ENCODE measurements around the gene MAN2A1. TPM values are rescaled to one million over a fixed set of nuclear protein-coding genes. Genes with fewer than 3 reads are reported as not detected.

Gene MAN2A1
- polyA plus RNA-seq, 3 donors, result 17.0 to 23.0 (median 20.1) TPM

- Histone ChIP-seq H3K27ac (ENCODE audit: low read depth in 1 of 2, low read length in 2 of 2) (no peak overlapping the region), H3K4me1 (ENCODE audit: control insufficient read depth in 1 of 2, insufficient read depth in 2 of 2, low read length in 2 of 2) (no peaks in the 10 kb centered on the region), H3K9me3 (replicated peaks in 1 of 2; ENCODE audit: control insufficient read depth in 1 of 2, insufficient read depth in 1 of 2, low read length in 2 of 2) (no peaks in the 10 kb centered on the region), H3K36me3 (replicated peaks in 1 of 2; ENCODE audit: control insufficient read depth in 1 of 2, insufficient read depth in 2 of 2, low read length in 2 of 2) (no peaks in the 10 kb centered on the region), H3K9ac (ENCODE audit: insufficient read depth, low read length, poor library complexity, severe bottlenecking) (no peak overlapping the region), H3K79me2 (ENCODE audit: insufficient read depth, low read length) (no peaks in the 10 kb centered on the region), H2AFZ (ENCODE audit: insufficient read depth, low read depth, low read length, poor library complexity, severe bottlenecking) (no peak overlapping the region), H4K20me1 (ENCODE audit: insufficient read depth, low read length) (no peaks in the 10 kb centered on the region), H3K27me3 (ENCODE audit: control insufficient read depth in 2 of 2, insufficient read depth in 2 of 2, low read length in 2 of 2) (no peaks in the 10 kb centered on the region), H3K4me3 (replicated peaks in 1 of 3; ENCODE audit: low read depth in 2 of 3, low read length in 3 of 3) (no peak overlapping the region), H3K4me2 (replicated peaks; ENCODE audit: extremely low read depth, low read length, poor library complexity, severe bottlenecking) (no peak overlapping the region)
- no CpG with 5 or more reads among the region's 4 CpGs for WGBS (ENCODE audit: insufficient coverage)
- Mint-ChIP-seq H3K27me3 (ENCODE audit: low read depth in 3 of 3) (peaks cover 0 to 2% (median 0%) of the 10 kb centered on the region in 3 donors), H3K4me1 (peaks cover 8% of the 10 kb centered on the region), H3K36me3 (no peaks in the 10 kb centered on the region), H3K9me3 (no peaks in the 10 kb centered on the region), H3K4me3 (no peak overlapping the region), H3K27ac (peak overlapping the region in 1 of 7 donors; percentile 63)
- DNase-seq, result no peak
- intact Hi-C loops (cut with micrococcal nuclease), result no loop called here
- TF ChIP-seq, protein P1, sequence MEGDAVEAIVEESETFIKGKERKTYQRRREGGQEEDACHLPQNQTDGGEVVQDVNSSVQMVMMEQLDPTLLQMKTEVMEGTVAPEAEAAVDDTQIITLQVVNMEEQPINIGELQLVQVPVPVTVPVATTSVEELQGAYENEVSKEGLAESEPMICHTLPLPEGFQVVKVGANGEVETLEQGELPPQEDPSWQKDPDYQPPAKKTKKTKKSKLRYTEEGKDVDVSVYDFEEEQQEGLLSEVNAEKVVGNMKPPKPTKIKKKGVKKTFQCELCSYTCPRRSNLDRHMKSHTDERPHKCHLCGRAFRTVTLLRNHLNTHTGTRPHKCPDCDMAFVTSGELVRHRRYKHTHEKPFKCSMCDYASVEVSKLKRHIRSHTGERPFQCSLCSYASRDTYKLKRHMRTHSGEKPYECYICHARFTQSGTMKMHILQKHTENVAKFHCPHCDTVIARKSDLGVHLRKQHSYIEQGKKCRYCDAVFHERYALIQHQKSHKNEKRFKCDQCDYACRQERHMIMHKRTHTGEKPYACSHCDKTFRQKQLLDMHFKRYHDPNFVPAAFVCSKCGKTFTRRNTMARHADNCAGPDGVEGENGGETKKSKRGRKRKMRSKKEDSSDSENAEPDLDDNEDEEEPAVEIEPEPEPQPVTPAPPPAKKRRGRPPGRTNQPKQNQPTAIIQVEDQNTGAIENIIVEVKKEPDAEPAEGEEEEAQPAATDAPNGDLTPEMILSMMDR (IDR thresholded peaks at IDR 0.05), result no peak
These were observed 20.9 kb upstream of the MAN2A1 start for GRCh38 chr5:109668668-109669422.

- Mint-ChIP-seq H3K4me1 (peaks cover 8% of the 10 kb centered on the region), H3K36me3 (no peaks in the 10 kb centered on the region), H3K27ac (no peak overlapping the region), H3K9me3 (no peaks in the 10 kb centered on the region), H3K4me3 (no peak overlapping the region), H3K27me3 (ENCODE audit: low read depth in 3 of 3) (no peaks in the 10 kb centered on the region)
- H3K36me3 ChIP-seq (replicated peaks in 1 of 2; ENCODE audit: control insufficient read depth in 1 of 2, insufficient read depth in 2 of 2, low read length in 2 of 2), result no peaks in the 10 kb centered on the region
- intact Hi-C loops (cut with micrococcal nuclease), result no loop called here
- no peaks in the 10 kb centered on the region for H3K27me3 ChIP-seq (ENCODE audit: control insufficient read depth in 2 of 2, insufficient read depth in 2 of 2, low read length in 2 of 2)
- no peaks in the 10 kb centered on the region for H3K79me2 ChIP-seq (ENCODE audit: insufficient read depth, low read length)
- H3K27ac ChIP-seq (ENCODE audit: low read depth in 1 of 2, low read length in 2 of 2), result no peak overlapping the region
- DNase-seq, result no peak
- H4K20me1 ChIP-seq (ENCODE audit: insufficient read depth, low read length), result no peaks in the 10 kb centered on the region
- no peak overlapping the region for H3K4me2 ChIP-seq (replicated peaks; ENCODE audit: extremely low read depth, low read length, poor library complexity, severe bottlenecking)
- no peak overlapping the region for H2AFZ ChIP-seq (ENCODE audit: insufficient read depth, low read depth, low read length, poor library complexity, severe bottlenecking)
- no peak overlapping the region for H3K4me3 ChIP-seq (replicated peaks in 1 of 3; ENCODE audit: low read depth in 2 of 3, low read length in 3 of 3)
- no peak overlapping the region for H3K9ac ChIP-seq (ENCODE audit: insufficient read depth, low read length, poor library complexity, severe bottlenecking)
- no CpG with 5 or more reads among the region's 1 CpG for WGBS (ENCODE audit: insufficient coverage)
- H3K4me1 ChIP-seq (ENCODE audit: control insufficient read depth in 1 of 2, insufficient read depth in 2 of 2, low read length in 2 of 2), result no peaks in the 10 kb centered on the region
- TF ChIP-seq, protein P1 (IDR thresholded peaks at IDR 0.05), result no peak
- H3K9me3 ChIP-seq (replicated peaks in 1 of 2; ENCODE audit: control insufficient read depth in 1 of 2, insufficient read depth in 1 of 2, low read length in 2 of 2), result no peaks in the 10 kb centered on the region
These were observed 19.6 kb upstream of the MAN2A1 start for GRCh38 chr5:109669991-109670706.
